Right lobe of liver (tissue), 4 donors: ENCODE measurements around the gene PRR14.
A peak's percentile ranks its signal among the peaks of the same experiment; 100 is the strongest.

ENCODE experiments used
- CTCF ChIP-seq, 4 donors: fragments of 200-600 bp in 3 of 4; fragments of 450-650 bp in 1 of 4; IDR thresholded peaks; one replicate each; pipeline versions ENCODE4 v1.5.1 to v1.8.0; 2016 to 2022; ENCODE audit warnings: antibody characterized with exemption in 4 of 4, mild to moderate bottlenecking in 2 of 4
- POLR2A ChIP-seq: fragments of 450-650 bp; IDR thresholded peaks from one replicate; pipeline ENCODE4 v1.6.1; 2017; ENCODE audit warnings: antibody characterized with exemption, mild to moderate bottlenecking
- donor health status: DM: no; HTN: no; CAD: no.
- donor health status: DM: no; HTN: no; CAD: no.
- donor health status: DM: no; HTN: yes; CAD: no.

- peak; percentile 32 for TF ChIP-seq POLR2A
- peak; percentile 59 to 87 (median 74) for TF ChIP-seq CTCF (IDR thresholded peaks at IDR 0.05)
These were observed 604 bp downstream of the PRR14 start for GRCh38 chr16:30651124-30652004.
